GM18951 (cell line): ENCODE results near the gene DPH1.

Experiments
- POLR2A ChIP-seq: IDR thresholded peaks from 4 replicates; pipeline ENCODE4 v1.6.1; 2011; ENCODE audit warnings: mild to moderate bottlenecking; ENCODE audit not compliant: insufficient read length, insufficient read depth; ENCODE audit errors: extremely low read depth
- in situ Hi-C: fragments of 300-500 bp; cut with MboI; formaldehyde crosslinking; loops from one replicate; pipeline ENCODE4 v1.12.0; 2022; ENCODE audit warnings: low sequenced_read_pairs, mixed read lengths, inconsistent platforms; ENCODE audit not compliant: unreplicated experiment

The DPH1 gene

GRCh38 chr17:2082003-2082781 lies 52.2 kb downstream of the DPH1 start:
- TF ChIP-seq POLR2A: no peak
- in situ Hi-C loops: no loop called here

- in situ Hi-C loops: no loop called here
- no peak for TF ChIP-seq POLR2A
Observed at GRCh38 chr17:2083613-2084035, 53.7 kb downstream of the DPH1 start.

- TF ChIP-seq POLR2A: no peak
Observed at GRCh38 chr17:2084036-2084765, 54.2 kb downstream of the DPH1 start.

GRCh38 chr17:2084766-2085647 lies 55.1 kb downstream of the DPH1 start:
- no peak for TF ChIP-seq POLR2A
- in situ Hi-C loops: no loop called here

More at GRCh38 chr17:2084036-2084765, 54.2 kb downstream of the DPH1 start:
- in situ Hi-C loops: no loop called here

GRCh38 chr17:2085648-2085949 lies 55.6 kb downstream of the DPH1 start:
- no peak for TF ChIP-seq POLR2A
- in situ Hi-C loops: no loop called here

GRCh38 chr17:2086306-2086705 lies 56.4 kb downstream of the DPH1 start:
- in situ Hi-C loops: no loop called here
- no peak for TF ChIP-seq POLR2A

- in situ Hi-C loops: no loop called here
- no peak for TF ChIP-seq POLR2A
Observed at GRCh38 chr17:2087597-2088211, 57.8 kb downstream of the DPH1 start.

- no peak for TF ChIP-seq POLR2A
- in situ Hi-C loops: no loop called here
Observed at GRCh38 chr17:2089021-2089422, 59.1 kb downstream of the DPH1 start.

- no peak for TF ChIP-seq POLR2A
- in situ Hi-C loops: no loop called here
Observed at GRCh38 chr17:2090210-2090641, 60.3 kb downstream of the DPH1 start.

GRCh38 chr17:2090804-2091534 lies 61.0 kb downstream of the DPH1 start:
- no peak for TF ChIP-seq POLR2A
- in situ Hi-C loops: no loop called here

- in situ Hi-C loops: no loop called here
- TF ChIP-seq POLR2A: no peak
Observed at GRCh38 chr17:2092253-2092652, 62.3 kb downstream of the DPH1 start.

GRCh38 chr17:2093349-2093748 lies 63.4 kb downstream of the DPH1 start:
- in situ Hi-C loops: no loop called here
- TF ChIP-seq POLR2A: no peak
